ENCODE data around the gene EXOC3L1. TPM values are rescaled to one million over a fixed set of nuclear protein-coding genes. Genes with fewer than 3 reads are reported as not detected.

Gene EXOC3L1
- total and polyA plus RNA-seq, 2 donors (not counting 1 experiment from before 2014, with no cell fraction given), result 0.09 to 0.33 TPM

GRCh38 chr16:67226295-67226803 is 36.4 kb upstream of the EXOC3L1 start:
- peak overlapping the region; percentile 95 for H3K4me2 ChIP-seq (ENCODE audit: extremely low read depth, insufficient read depth, low read length)
- peaks cover 22% of the 10 kb centered on the region for H3K36me3 ChIP-seq (ENCODE audit: control insufficient read depth, insufficient read depth, low read length)
- TF ChIP-seq CTCF (conservative IDR thresholded peaks at IDR 0.05 in 1 of 2, IDR thresholded peaks at IDR 0.05 in 1 of 2; ENCODE audit: low read depth in 1 of 2, low read length in 2 of 2) (no peak), EZH2 (IDR thresholded peaks at IDR 0.05; ENCODE audit: low read length, missing control alignments) (no peak)
- peak overlapping the region; percentile 92 for H3K9ac ChIP-seq (ENCODE audit: insufficient read depth, low read length)
- H3K79me2 ChIP-seq (ENCODE audit: control insufficient read depth, insufficient read depth, low read length), result peaks cover 24% of the 10 kb centered on the region
- H4K20me1 ChIP-seq (ENCODE audit: control insufficient read depth, extremely low read depth, insufficient read depth, low read length), result no peaks in the 10 kb centered on the region
- peak overlapping the region; percentile 99 to 100 (median 99) for H3K4me3 ChIP-seq (replicated peaks in 1 of 4; ENCODE audit: control extremely low read depth in 1 of 4, insufficient read depth in 1 of 4, low read depth in 3 of 4, low read length in 4 of 4)
- peak overlapping the region; percentile 89 for H2AFZ ChIP-seq (ENCODE audit: low read length)
- H3K27me3 ChIP-seq (ENCODE audit: control insufficient read depth, insufficient read depth, low read length), result no peaks in the 10 kb centered on the region
- H3K9me3 ChIP-seq (ENCODE audit: control insufficient read depth, insufficient read depth, low read depth, low read length), result no peaks in the 10 kb centered on the region
- H3K4me1 ChIP-seq (ENCODE audit: control insufficient read depth, extremely low read depth, insufficient read depth, low read length), result peaks cover 6% of the 10 kb centered on the region
- H3K27ac ChIP-seq (ENCODE audit: insufficient read depth, low read length), result peak overlapping the region; percentile 95
- DNase-seq (ENCODE audit: low read depth in 2 of 2), result no peak

GRCh38 chr16:67223992-67224391 is 34.1 kb upstream of the EXOC3L1 start:
- H3K4me1 ChIP-seq (ENCODE audit: control insufficient read depth, extremely low read depth, insufficient read depth, low read length), result peaks cover 6% of the 10 kb centered on the region
- H3K79me2 ChIP-seq (ENCODE audit: control insufficient read depth, insufficient read depth, low read length), result peaks cover 24% of the 10 kb centered on the region
- no peak for DNase-seq (ENCODE audit: low read depth in 2 of 2)
- H3K4me3 ChIP-seq (replicated peaks in 1 of 4; ENCODE audit: control extremely low read depth in 1 of 4, insufficient read depth in 1 of 4, low read depth in 3 of 4, low read length in 4 of 4), result no peak overlapping the region
- H3K9ac ChIP-seq (ENCODE audit: insufficient read depth, low read length), result no peak overlapping the region
- H3K27me3 ChIP-seq (ENCODE audit: control insufficient read depth, insufficient read depth, low read length), result no peaks in the 10 kb centered on the region
- no peaks in the 10 kb centered on the region for H3K9me3 ChIP-seq (ENCODE audit: control insufficient read depth, insufficient read depth, low read depth, low read length)
- H2AFZ ChIP-seq (ENCODE audit: low read length), result no peak overlapping the region
- H4K20me1 ChIP-seq (ENCODE audit: control insufficient read depth, extremely low read depth, insufficient read depth, low read length), result no peaks in the 10 kb centered on the region
- TF ChIP-seq EZH2 (IDR thresholded peaks at IDR 0.05; ENCODE audit: low read length, missing control alignments) (no peak), CTCF (conservative IDR thresholded peaks at IDR 0.05 in 1 of 2, IDR thresholded peaks at IDR 0.05 in 1 of 2; ENCODE audit: low read depth in 1 of 2, low read length in 2 of 2) (no peak)
- H3K36me3 ChIP-seq (ENCODE audit: control insufficient read depth, insufficient read depth, low read length), result peaks cover 4% of the 10 kb centered on the region
- no peak overlapping the region for H3K4me2 ChIP-seq (ENCODE audit: extremely low read depth, insufficient read depth, low read length)
- H3K27ac ChIP-seq (ENCODE audit: insufficient read depth, low read length), result no peak overlapping the region

GRCh38 chr16:67216612-67217490 is 26.9 kb upstream of the EXOC3L1 start:
- Histone ChIP-seq H3K27ac (ENCODE audit: insufficient read depth, low read length) (no peak overlapping the region), H3K4me1 (ENCODE audit: control insufficient read depth, extremely low read depth, insufficient read depth, low read length) (peaks cover 6% of the 10 kb centered on the region), H3K4me2 (ENCODE audit: extremely low read depth, insufficient read depth, low read length) (no peak overlapping the region), H4K20me1 (ENCODE audit: control insufficient read depth, extremely low read depth, insufficient read depth, low read length) (no peaks in the 10 kb centered on the region), H3K9ac (ENCODE audit: insufficient read depth, low read length) (no peak overlapping the region), H3K79me2 (ENCODE audit: control insufficient read depth, insufficient read depth, low read length) (no peaks in the 10 kb centered on the region), H3K36me3 (ENCODE audit: control insufficient read depth, insufficient read depth, low read length) (no peaks in the 10 kb centered on the region), H3K4me3 (replicated peaks in 1 of 4; ENCODE audit: control extremely low read depth in 1 of 4, insufficient read depth in 1 of 4, low read depth in 3 of 4, low read length in 4 of 4) (no peak overlapping the region), H3K9me3 (ENCODE audit: control insufficient read depth, insufficient read depth, low read depth, low read length) (no peaks in the 10 kb centered on the region), H2AFZ (ENCODE audit: low read length) (peak overlapping the region; percentile 5), H3K27me3 (ENCODE audit: control insufficient read depth, insufficient read depth, low read length) (no peaks in the 10 kb centered on the region)
- TF ChIP-seq EZH2 (IDR thresholded peaks at IDR 0.05; ENCODE audit: low read length, missing control alignments) (no peak), CTCF (conservative IDR thresholded peaks at IDR 0.05 in 1 of 2, IDR thresholded peaks at IDR 0.05 in 1 of 2; ENCODE audit: low read depth in 1 of 2, low read length in 2 of 2) (no peak)
- DNase-seq (ENCODE audit: low read depth in 2 of 2), result no peak

Measured in fibroblast of lung (primary cell).